SHP77 treated with DMSO at 0.1 percent for 48 hours (cell line): ENCODE data around the gene UBAP1.
"Not testable (repeated sequence)": the region's sequence is repeated elsewhere in the genome, so short reads cannot be mapped to it uniquely, and the experiment has no call there.

ENCODE experiments used
- DNase-seq: peaks from one replicate; lab custom pipeline; 2025; lab: John Stamatoyannopoulos, UW

The UBAP1 gene

DNA sequence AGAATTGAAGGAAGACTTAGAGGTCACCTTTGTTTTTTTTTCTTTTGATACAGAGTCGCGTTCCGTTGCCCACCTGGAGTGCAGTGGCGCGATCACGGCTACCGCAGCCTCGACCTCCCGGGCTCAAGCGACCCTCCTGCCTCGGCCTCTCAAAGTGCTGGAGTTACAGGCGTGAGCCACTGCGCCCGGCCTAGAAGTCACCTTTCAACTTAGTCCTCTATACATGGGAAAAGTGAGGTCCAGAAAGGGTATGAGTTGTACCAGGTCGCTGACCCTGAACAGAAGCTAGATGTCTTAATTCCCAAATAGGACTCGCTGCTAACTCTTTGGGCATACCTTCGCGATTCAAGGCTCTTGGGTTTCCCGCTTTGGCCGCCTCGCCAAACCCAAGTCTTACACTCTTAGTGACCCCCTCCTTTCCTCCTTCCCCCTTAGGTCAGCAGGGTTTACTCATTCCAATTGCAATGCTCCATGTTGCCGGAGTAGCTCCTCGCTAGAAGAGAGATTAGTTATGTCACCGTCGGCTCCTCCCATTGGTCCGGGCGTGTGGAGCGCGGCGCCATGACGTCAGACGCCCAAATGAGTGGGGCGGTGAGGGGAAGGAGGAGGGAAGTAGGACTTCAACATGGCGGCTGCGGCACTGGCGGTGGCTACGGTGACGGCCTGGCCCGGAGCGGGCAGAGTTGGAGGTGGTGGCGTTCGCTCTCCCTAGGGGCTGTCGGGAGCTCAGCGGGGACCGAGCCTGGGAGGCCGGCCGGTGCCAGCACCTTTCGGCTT is at the start of gene UBAP1:
TSS of gene UBAP1 (plus strand) at position 608 of the 777 bp plus-strand sequence. CDS start 41,872 bp downstream, outside the sequence.
- peak; percentile 60 for DNase-seq

DNA sequence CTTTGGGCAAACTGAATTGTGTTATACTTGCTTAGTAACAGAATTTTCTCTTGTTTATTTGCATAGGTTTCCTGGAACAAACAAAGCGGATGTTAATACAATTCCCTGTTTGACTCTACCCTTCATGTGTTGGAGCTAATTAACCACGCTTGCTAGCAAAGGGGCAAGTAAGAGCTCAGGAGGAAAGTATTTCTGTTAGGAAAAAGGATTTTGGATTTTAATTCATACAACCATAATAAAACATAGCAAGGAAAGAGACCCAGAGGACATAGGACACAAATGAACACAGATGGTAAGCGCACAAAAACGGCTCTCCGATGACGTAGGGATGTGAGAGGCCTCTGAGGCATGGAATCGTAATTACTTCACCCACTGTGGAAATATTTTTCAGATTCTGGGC is 47.3 kb upstream of the UBAP1 start:
- DNase-seq = no peak

DNA sequence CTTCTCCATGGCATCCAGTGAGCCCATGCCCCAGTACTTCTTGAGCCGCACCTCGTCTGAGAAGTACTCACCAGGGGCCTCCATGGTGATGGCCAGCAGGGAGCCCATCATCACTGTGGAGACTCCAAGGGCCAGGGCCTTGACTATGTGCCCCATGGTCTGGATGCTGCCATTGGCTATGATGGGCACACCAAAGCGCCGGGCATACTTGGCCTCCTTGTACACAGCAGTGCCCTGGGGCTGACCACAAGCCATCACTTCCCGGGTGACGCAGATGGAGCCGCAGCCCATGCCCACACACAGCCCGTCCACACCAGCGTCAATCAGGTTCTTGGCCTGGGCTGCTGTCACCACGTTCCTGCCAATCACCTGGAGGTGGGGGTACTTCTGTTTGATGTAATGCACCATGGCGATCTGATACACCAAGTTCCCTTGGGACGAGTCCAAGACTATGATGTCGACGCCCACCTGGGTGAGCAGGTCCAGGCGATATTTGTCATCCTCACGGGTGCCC is 45.4 kb upstream of the UBAP1 start:
- DNase-seq = no peak

DNA sequence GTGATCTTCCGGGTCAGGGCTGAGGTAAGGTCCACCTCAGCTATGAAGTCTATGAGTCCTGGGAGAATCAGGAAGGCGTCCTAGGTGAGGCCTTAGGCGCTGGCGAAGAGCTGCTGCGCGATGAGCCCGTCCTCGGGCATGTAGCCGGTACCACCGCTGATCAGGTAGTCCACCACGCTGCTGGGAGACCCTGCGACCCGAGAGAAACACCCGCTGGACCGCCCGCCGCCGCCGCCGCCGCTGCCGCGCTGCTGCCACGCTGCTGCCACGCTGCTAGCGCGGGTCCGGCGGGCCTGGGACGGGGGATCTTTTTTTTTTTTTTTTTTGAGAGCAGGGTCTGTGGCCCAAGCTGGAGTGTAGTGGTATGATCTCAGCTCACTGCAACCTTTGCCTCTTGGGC is 44.3 kb upstream of the UBAP1 start:
- no peak for DNase-seq

DNA sequence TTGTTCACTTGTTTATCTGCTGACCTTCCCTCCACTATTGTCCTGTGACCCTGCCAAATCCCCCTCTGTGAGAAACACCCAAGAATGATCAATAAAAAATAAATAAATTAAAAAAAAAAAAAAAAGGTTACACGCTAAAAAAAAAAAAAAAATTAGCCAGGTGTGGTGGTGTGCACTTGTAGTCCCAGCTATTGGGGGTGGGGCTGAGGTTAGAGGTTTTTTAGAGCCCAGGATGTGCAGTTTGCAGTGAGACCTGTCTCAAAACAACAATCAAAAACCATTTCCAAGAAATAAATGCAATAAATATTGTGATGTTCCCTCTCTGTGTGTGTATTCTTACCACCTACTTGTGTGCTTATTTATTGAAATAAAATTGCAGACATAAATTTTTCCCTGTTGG is 40.2 kb upstream of the UBAP1 start:
- DNase-seq = not testable (repeated sequence)

DNA sequence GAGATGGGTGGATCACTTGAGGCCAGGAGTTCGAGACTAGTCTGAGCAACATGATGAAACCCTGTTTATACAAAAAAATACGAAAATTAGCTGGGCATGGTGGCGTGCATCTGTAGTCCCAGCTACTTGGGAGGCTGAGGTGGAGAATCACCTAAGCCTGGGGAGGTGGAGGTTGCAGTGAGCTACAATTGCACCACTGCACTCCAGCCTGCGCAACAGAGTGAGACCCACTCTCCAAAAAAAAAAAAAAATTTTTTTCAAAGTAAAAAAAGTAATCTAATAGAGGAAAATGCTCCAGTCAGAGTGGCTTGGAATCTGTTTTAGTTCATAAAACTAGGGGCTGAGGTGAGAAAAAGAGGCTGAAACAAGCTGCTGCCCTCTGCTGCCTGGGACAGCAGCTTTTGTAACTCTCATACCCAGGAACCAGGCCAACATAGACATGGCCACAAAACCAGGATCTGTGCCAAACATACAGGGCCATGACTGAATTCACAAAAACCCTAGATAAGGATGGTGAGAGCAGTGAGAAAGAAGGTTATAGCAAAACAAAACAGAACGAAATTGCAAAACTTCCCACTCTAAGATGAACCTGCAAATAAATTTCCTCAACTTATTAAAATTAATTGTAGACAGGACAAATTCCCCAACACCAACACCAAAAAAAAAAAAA is 39.2 kb upstream of the UBAP1 start:
- DNase-seq = no peak

DNA sequence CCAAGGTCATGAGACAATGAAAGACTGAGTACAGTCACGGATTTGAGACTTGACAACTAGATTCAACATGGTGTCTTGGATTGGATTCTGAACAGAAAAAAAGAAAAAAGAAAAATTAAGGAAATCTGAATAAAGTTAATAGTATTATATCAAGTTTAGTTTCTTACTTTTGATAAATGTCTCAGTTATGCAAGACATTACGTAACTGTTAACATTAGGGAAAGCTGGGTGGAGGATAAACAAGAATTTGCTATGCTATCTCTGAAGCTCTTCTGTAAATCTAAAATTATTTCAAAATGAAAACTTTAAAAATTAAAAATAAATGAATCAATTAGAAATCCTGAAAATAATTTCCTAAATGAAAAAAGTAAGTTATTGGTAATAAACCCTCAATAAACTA is 38.0 kb upstream of the UBAP1 start:
- DNase-seq = no peak

DNA sequence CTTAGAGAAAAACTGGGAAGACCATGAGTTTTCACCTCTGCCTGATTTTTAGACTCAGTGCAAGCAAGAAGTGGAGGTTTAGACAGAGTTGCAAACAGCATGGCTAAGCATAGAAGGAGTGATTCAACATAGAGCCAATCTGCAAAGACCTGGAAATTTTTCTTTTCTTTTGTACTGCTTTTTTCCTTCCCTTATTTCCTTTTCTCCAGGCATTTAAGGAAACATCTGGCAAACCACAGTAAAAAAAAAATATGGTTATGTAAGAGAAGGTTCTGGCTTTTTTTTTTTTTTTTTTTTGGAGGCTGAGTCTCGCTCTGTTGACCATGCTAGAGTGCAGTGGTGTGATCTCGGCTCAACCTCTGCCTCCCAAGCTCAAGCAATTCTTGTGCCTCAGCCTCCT is 35.7 kb upstream of the UBAP1 start:
- DNase-seq = no peak

DNA sequence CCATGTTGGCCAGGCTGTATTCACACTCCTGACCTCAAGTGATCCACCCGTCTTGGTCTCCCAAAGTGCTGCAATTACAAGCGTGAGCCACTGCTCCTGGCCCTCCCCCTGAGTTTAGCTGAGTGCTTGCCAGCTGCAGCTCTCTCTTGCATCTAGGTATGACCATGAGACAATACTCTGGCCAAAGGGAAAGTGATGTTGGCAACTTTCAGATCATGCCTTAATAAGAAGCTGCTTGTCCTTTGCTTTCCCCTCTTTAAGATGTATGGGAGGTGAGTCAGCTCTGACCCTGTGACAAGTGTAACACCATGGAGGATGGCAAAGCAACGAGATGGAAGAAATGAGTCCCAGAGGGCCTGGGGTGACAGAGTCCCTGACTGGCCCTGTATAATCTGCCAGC is 33.7 kb upstream of the UBAP1 start:
- no peak for DNase-seq

DNA sequence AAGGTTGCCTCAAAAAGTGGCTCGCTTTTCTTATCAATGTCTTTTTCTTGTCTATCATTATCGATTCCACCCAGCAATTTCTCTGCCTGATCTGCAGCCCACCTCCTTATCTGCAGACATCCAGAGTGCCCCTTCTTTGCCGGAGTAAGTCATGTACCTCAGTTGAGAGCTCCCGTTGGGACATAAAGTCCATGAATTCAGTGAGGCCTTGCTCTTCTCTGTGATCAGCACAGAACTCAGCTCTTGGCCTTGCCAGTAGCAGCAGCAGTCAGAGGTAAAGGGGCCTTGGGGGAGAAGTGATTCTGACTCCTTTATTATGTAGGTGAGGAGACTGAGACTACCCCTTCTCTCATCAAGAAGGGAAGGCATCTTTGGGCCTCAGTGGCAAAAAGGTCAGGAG is 27.4 kb upstream of the UBAP1 start:
- DNase-seq = no peak

DNA sequence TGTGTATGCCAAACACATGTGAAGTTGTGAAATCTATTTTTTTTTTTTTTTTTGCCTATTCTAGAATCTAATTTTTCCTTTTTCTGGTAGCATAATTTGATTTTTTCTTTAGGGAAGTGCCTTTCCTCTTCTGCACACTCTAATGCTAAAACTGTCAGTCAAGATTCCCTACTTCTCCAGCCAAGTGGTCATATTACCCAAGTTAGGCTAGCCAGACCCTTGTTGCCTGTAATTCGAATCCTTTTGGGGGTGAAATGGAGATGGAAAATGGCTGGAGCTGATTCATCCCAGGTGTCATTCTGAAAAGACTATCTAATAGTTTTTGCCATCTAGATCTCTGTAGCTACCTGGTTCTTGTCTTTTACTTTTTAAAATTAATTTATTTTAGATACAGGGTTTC is 24.8 kb upstream of the UBAP1 start:
- no peak for DNase-seq

DNA sequence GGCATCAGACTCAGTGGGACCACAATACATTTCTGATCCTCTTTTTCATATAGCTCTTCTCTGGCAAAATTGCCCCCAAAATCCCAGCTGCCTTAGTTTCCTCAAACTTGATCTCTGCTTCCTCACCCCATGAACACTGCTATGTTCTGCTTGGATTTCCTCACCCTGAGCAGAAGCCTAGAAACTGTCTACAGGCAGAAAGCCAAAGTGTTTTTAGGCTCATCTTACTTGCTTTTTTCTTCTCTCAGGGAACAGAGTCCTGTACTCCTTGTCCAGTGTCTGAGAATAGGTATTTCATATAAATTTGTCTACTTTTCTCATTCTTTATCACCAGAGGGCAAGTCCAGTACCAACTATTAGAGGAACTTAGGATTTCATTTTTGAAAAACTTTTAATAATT is 21.5 kb upstream of the UBAP1 start:
- no peak for DNase-seq

DNA sequence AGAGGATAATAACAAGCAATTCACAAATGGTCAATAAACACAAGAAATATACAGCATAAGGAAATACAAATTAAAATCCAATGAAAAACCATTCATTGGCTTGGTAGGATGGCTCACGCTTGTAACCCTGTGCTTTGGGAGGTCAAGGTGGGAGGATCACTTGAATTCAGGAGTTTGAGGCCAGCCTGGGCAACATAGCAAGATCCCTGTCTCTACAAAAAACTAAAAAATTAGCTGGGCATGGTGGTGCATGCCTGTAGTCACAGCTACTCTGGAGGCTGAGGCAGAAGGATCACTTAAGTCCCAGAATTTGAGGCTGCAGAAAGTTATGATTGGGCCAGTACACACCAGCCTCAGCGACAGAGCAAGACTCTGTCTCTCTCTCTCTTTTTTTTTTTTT is 20.9 kb upstream of the UBAP1 start:
- DNase-seq = no peak

DNA sequence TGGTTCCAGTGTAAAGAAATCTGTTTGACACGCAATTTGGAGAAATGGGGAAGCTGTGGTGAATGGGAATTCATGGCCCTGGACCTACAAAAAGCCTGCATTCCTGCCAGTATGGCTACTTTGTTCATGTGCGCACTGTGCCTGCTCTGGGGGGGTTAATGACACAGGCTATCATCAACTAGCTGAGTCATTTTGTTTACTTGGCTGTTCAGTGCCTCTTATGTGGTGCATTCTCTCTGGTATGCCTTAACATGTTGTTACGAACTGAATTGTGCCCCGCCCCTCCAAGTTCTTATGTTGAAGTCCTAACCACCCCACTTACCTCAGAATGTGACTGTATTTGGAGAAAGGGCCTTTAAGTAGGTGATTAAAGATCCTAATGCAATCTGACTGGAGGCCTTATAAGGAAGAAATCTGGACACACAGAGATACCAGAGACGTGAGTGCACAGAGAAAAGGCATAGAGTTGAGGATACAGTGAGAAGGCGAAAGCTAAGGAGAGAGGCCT is 20.4 kb upstream of the UBAP1 start:
- DNase-seq = no peak

DNA sequence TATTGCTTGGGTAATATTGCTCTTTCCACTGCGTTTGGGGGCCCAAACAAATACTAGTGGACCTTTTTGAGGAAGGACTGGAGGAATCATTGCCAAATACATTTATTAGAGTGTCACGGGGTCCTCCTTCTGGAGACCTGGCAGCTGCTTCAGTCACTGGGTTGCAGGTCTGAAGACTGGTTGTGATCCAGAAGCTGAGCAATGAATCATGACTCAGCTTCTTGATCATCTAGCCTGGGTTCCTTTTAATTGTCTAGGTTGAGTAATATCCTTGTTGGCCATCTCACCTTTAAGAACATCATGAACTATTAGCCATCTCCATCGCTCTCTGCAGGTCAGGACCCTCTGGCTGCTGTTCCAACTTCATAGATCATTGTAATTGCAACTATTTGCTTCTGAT is 15.4 kb upstream of the UBAP1 start:
- DNase-seq = no peak

DNA sequence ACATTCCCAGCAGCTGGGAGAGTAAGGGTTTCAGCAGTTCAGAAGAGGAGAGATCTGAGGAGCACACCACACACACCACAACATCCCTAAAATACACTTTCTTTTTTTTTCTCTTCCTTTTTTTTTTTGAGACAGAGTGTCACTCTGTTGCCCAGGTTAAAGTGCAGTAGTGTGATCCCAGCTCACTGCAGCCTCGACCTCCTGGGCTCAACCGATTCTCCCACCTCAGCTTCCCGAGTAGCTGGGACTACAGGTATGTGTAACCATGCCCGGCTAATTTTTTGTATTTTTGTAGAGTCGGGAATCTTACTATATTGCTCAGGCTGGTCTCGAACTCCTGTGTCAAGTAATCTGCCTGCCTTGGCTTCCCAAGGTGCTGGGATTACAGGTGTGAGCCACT is 9.7 kb upstream of the UBAP1 start:
- no peak for DNase-seq

DNA sequence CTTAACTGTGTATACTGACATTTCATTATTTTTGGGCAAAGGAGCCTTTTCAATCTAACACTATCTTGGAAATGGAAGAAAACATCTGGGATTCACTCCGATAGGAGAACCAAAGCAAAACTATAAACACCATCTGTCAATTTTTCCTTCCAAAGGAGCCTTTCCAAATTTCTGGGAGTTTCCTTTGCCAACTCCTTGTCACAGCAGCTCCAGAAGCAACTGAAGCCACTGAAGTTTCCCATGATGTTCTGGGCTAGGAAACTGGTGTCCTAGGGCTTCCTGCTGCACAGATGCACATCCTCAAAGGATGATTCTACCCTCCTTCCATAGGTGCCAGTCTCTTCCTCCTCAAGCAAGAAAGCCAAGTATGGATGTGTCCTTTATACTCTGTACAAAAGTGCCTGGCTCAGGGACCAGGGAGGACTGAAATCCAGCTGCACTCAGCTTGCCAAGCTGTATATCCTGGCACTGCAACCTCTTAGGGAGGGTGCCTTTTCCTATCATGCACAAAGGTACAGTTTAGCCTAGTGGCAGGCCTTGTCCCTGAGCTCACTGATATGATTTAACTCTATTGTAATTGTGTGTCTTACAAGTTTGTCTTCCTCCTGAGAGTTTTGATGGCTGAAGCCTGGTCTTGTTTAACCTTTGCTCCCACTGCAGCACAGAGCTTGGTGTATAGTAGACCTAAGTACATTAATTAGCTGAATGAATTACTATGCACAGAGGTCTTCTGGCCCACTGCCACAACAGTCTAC is 8.4 kb upstream of the UBAP1 start:
- DNase-seq = no peak

DNA sequence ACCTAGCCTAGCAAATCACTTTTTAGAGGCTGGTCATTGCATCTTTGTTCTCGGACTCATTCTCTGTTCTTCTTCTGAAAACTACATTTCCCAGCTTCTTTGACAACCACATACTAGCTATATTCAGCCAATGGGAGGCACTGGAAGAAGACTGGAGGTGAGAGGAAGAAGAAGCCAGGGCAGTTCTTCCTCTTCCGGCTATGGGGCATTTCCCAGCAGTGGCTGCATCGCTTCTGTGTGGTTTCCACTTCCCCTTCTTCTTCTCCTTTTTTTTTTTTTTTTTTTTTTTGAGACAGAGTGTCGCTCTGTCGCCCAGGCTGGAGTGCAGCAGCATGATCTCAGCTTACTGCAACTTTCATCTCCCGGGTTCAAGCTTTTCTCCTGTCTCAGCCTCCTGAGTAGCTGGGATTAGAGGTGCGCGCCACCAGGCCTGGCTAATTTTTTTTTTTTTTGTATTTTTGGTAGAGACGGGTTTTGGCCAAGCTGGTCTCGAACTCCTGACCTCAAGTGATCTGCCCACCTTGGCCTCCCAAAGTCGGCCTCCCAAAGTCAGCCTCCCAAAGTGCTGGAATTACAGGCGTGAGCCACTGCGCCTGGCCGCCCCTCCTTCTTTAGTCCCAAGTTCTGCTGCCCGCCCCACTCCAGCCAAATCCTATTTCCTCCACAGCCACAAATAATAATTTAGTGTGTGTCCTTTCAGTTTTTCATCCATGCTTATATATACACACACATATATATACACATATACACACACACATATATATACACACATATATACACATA is 6.9 kb upstream of the UBAP1 start:
- no peak for DNase-seq

DNA sequence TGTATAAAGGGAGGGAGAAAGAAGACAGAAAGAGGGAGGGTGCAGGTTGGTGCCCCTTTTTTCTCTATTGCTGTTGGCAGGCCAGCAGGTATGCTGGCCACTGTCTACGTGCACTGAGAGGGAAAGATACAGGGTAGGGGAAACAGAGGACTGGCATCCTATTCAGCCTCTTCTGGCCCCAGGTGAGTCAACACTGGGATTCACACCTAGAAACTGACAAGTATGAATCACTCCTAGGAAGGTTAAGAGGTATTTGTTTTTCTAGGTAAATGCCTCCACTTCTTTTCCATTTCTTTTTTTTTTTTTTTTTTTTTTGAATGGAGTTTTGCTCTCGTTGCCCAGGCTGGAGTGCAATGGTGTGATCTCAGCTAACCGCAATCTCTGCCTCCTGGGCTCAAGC is 2.8 kb upstream of the UBAP1 start:
- DNase-seq = no peak

DNA sequence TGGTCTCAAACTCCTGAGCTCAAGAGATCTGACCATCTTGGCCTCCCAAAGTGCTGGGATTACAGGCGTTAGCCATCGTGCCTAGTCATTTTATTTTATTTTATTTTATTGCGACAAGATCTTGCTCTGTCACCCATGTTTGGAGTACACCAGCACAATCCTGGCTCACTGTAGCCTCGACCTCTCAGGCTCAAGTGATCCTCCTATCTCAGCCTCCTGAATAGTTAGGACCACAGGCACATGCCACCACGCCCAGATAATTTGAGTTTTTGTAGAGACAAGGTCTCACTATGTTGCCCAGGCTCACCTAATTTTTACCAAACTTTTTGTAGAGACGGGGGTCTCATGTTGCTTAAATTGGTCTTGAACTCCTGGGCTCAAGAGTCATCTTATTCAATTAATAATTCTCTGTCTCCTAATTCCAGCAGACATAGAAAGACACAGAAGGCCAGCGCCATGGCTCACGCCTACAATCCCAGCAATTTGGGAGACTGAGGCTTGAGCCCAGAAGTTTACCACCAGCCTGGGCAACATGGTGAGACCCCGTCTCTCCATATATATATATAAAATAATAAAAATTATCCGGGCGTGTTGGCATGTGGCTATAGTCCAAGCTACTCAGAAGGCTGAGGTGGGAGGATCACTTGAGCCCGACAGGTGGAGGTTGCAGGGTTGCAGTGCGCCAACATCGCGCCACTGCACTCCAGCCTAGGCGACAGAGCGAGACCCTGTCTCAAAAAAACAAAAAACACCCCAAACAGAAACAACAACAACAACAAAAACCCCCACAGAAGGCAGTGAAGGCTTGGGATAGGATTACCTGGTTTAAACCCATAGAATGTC is 1.0 kb upstream of the UBAP1 start:
- DNase-seq = no peak
